A673 (cell line): ENCODE measurements around the gene MPV17. TPM values are rescaled to one million over a fixed set of nuclear protein-coding genes. Genes with fewer than 3 reads are reported as not detected.
A peak's percentile ranks its signal among the peaks of the same experiment; 100 is the strongest.

Experiments used
- BruUV-seq: library from RNA; stranded (reverse); fragments of 400-500 nt; replicated peaks from 2 replicates; lab custom pipeline; 2021; lab: Mats Ljungman, UMichigan
- CTCF ChIA-PET: fragments of 300-600 bp; sonication (Branson Sonifier 250); formaldehyde crosslinking; loops from one replicate; lab custom pipeline; 2022; ENCODE audit warnings: antibody characterized with exemption; lab: Charles Lee
- POLR2A ChIA-PET: fragments of 300-600 bp; sonication (Branson Sonifier 250); formaldehyde crosslinking; loops from one replicate; lab custom pipeline; 2022; ENCODE audit warnings: antibody characterized with exemption; ENCODE audit not compliant: low non-redundant PET; lab: Charles Lee
- DNase-seq: peaks from one replicate; pipeline ENCODE4 v3.0.0-alpha.2; 2015; ENCODE audit warnings: low spot score
- H3K27ac ChIP-seq: fragments of 200-600 bp; sonication (generic); 2 replicates; pipeline ENCODE4 v1.5.1; 2016; ENCODE audit warnings: mixed run types, low read depth, mild to moderate bottlenecking, mixed read lengths, antibody characterized with exemption, low read length; ENCODE audit not compliant: poor library complexity, severe bottlenecking
- H3K27me3 ChIP-seq: fragments of 200-600 bp; sonication (generic); replicated peaks from 2 replicates; pipeline ENCODE4 v1.6.1; 2017; ENCODE audit warnings: mixed run types, low read depth, mild to moderate bottlenecking, mixed read lengths, antibody characterized with exemption, low read length; ENCODE audit not compliant: insufficient read depth, poor library complexity
- H3K36me3 ChIP-seq: fragments of 200-600 bp; sonication (generic); 2 replicates; pipeline ENCODE4 v1.6.1; 2016; ENCODE audit warnings: mixed run types, mild to moderate bottlenecking, mixed read lengths, antibody characterized with exemption, low read length; ENCODE audit not compliant: insufficient read depth, poor library complexity, severe bottlenecking
- H3K4me1 ChIP-seq: fragments of 200-600 bp; sonication (generic); 2 replicates; pipeline ENCODE4 v1.6.1; 2017; ENCODE audit warnings: mixed run types, mild to moderate bottlenecking, mixed read lengths, antibody characterized with exemption, low read length; ENCODE audit not compliant: insufficient read depth, poor library complexity, severe bottlenecking
- H3K4me3 ChIP-seq: fragments of 200-600 bp; sonication (generic); 2 replicates; pipeline ENCODE4 v1.5.1; 2016; ENCODE audit warnings: low read depth, mixed run types, mild to moderate bottlenecking, mixed read lengths, low read length; ENCODE audit not compliant: poor library complexity, severe bottlenecking
- H3K9me3 ChIP-seq: fragments of 200-600 bp; sonication (generic); 2 replicates; pipeline ENCODE4 v1.6.1; 2016; ENCODE audit warnings: mixed run types, low read depth, mild to moderate bottlenecking, mixed read lengths, antibody characterized with exemption, low read length; ENCODE audit not compliant: poor library complexity, severe bottlenecking
- EZH2 ChIP-seq: fragments of 200-600 bp; sonication (generic); IDR thresholded peaks from 2 replicates; pipeline ENCODE4 v1.6.1; 2017; ENCODE audit warnings: borderline replicate concordance, low read depth, mild to moderate bottlenecking, mixed read lengths, antibody characterized with exemption, low read length; ENCODE audit not compliant: poor library complexity, severe bottlenecking
- intact Hi-C: fragments of 100-400 bp; cut with micrococcal nuclease; formaldehyde crosslinking; loops from one replicate; pipeline ENCODE4 v1.10.0; 2022; ENCODE audit not compliant: unreplicated experiment
- total RNA-seq: library from RNA; stranded (reverse); gene quantifications from 2 replicates; pipeline ENCODE4 v1.2.3, GENCODE V29; 2021
- TF ChIP-seq, protein P1 (sequence below): fragments of 300-800, 200-600 bp; sonication (generic); conservative IDR thresholded peaks from 2 replicates; pipeline ENCODE4 v1.5.1; 2017; ENCODE audit warnings: low read depth, mild to moderate bottlenecking, antibody characterized with exemption, low read length, moderate library complexity, mixed read lengths

MPV17 gene
- total RNA-seq, 1 experiment from 2014 or later = 66.3 TPM

DNA sequence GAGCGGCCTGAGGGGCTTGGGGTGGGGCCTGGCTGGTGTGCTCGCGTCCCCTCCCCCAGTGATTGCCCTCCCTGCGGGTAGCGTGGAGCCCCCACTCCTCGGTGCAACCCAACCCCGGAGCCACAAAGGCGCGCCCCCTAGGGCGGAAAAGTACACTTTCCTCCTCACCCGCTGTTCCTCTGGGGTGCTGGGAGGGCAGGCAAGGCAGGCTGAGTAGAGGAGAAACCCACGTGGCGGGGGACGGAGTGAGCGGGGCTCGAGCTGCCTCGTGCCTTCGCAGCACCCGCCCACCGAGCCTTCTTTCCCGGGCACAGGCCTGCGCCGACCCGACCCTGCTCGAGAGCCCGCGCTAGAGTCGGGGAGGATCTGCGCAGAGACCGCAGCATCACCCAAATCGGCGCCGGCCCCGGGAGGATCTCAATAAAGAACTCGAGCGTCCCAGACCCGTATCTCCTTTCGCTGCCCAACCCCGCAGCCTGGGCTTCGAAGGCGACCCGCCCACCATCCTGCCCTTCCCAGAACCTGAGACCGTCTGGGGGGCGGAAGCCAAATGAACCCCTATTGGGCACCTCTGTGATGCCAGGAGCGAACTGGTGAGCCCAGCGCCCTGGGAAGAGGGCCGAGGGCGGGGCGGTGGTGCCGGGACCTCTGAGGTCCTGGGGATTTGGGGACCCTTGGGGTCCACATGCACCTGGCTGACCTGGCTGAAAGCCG is 16.2 kb downstream of the MPV17 start:
- Histone ChIP-seq H3K27ac (no peak overlapping the region), H3K4me1 (peaks cover 15% of the 10 kb centered on the region), H3K4me3 (peak overlapping the region; percentile 34), H3K36me3 (no peaks in the 10 kb centered on the region), H3K27me3 (peaks cover 23% of the 10 kb centered on the region), H3K9me3 (no peaks in the 10 kb centered on the region)
- ChIA-PET CTCF (no interaction called here), POLR2A (no interaction called here)
- TF ChIP-seq, protein P1, sequence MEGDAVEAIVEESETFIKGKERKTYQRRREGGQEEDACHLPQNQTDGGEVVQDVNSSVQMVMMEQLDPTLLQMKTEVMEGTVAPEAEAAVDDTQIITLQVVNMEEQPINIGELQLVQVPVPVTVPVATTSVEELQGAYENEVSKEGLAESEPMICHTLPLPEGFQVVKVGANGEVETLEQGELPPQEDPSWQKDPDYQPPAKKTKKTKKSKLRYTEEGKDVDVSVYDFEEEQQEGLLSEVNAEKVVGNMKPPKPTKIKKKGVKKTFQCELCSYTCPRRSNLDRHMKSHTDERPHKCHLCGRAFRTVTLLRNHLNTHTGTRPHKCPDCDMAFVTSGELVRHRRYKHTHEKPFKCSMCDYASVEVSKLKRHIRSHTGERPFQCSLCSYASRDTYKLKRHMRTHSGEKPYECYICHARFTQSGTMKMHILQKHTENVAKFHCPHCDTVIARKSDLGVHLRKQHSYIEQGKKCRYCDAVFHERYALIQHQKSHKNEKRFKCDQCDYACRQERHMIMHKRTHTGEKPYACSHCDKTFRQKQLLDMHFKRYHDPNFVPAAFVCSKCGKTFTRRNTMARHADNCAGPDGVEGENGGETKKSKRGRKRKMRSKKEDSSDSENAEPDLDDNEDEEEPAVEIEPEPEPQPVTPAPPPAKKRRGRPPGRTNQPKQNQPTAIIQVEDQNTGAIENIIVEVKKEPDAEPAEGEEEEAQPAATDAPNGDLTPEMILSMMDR = peak; percentile 33; the same call in 1 of the 2 replicates
- TF ChIP-seq EZH2 = no peak
- intact Hi-C loops = no loop called here
- BruUV-seq = no TSS peak
- DNase-seq = peak; percentile 57

DNA sequence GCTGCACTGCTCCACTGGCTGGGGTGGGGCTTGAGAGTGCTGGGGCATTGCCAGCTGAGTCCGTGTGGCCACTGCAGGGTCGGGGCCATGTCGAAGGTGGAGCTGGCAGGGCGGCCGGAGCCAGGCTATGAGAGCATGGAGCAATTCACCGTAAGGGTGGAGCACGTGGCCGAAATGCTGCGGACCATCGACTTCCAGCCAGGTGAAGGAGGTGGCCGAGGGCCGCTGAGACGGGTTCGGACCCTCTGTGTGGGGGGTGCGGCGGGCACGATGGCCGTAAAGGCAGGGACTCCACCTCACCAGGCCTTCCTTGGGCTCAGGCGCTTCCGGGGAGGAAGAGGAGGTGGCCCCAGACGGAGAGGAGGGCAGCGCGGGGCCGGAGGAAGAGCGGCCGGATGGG is 16.8 kb downstream of the MPV17 start:
- ChIA-PET POLR2A (no interaction called here), CTCF (interaction anchor here (0.5 kb wide), 1 partner anchor 12 kb away, joined by 10 read pairs; no protein-coding TSS in a partner anchor)
- H3K27me3 ChIP-seq = peaks cover 23% of the 10 kb centered on the region
- no TSS peak for BruUV-seq
- no peak for DNase-seq
- intact Hi-C loops = no loop called here
- H3K27ac ChIP-seq = no peak overlapping the region
- H3K9me3 ChIP-seq = no peaks in the 10 kb centered on the region
- H3K36me3 ChIP-seq = no peaks in the 10 kb centered on the region
- peaks cover 15% of the 10 kb centered on the region for H3K4me1 ChIP-seq
- H3K4me3 ChIP-seq = no peak overlapping the region
- TF ChIP-seq, protein P1 = no peak
- TF ChIP-seq EZH2 = no peak

DNA sequence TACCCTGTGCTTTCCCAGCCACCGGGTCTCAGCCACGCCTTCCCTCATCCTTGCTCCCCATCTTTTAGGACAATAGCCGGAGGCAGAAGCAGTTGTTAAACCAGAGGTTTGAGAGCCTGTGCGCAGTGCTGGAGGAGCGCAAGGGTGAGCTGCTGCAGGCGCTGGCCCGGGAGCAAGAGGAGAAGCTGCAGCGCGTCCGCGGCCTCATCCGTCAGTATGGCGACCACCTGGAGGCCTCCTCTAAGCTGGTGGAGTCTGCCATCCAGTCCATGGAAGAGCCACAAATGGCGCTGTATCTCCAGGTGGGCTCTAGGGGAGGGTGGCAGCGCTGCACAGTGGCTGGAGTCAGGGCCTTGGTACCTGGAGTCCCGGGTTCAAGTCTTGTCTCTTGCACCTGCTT is 17.4 kb downstream of the MPV17 start:
- DNase-seq = no peak
- peaks cover 15% of the 10 kb centered on the region for H3K4me1 ChIP-seq
- H3K4me3 ChIP-seq = no peak overlapping the region
- intact Hi-C loops = no loop called here
- peaks cover 23% of the 10 kb centered on the region for H3K27me3 ChIP-seq
- no peak overlapping the region for H3K27ac ChIP-seq
- no TSS peak for BruUV-seq
- TF ChIP-seq, protein P1 = no peak
- TF ChIP-seq EZH2 = no peak
- ChIA-PET POLR2A (interaction anchor here (0.6 kb wide), 1 partner anchor 234 kb away, joined by 3 read pairs; the partner anchor contains the start of gene OST4), CTCF (interaction anchor here (0.5 kb wide), 1 partner anchor 11 kb away, joined by 10 read pairs; no protein-coding TSS in a partner anchor)
- H3K9me3 ChIP-seq = no peaks in the 10 kb centered on the region
- no peaks in the 10 kb centered on the region for H3K36me3 ChIP-seq
